GM15510 (cell line): ENCODE data around the gene ADGRB3.

ENCODE experiments used
- POLR2A ChIP-seq: IDR thresholded peaks from 3 replicates; pipeline ENCODE4 v1.6.1; 2011; ENCODE audit warnings: borderline replicate concordance; ENCODE audit not compliant: insufficient read length; ENCODE audit errors: extremely low read depth

ADGRB3 gene

GRCh38 chr6:69216127-69216526 is 581.0 kb downstream of the ADGRB3 start:
- no peak for TF ChIP-seq POLR2A

- no peak for TF ChIP-seq POLR2A
Measured at GRCh38 chr6:69217343-69217742, 582.3 kb downstream of the ADGRB3 start.

GRCh38 chr6:69220375-69220774 is 585.3 kb downstream of the ADGRB3 start:
- TF ChIP-seq POLR2A, result no peak

- no peak for TF ChIP-seq POLR2A
Measured at GRCh38 chr6:69232008-69232407, 596.9 kb downstream of the ADGRB3 start.

GRCh38 chr6:69232496-69232895 is 597.4 kb downstream of the ADGRB3 start:
- no peak for TF ChIP-seq POLR2A

GRCh38 chr6:69232911-69233448 is 597.9 kb downstream of the ADGRB3 start:
- TF ChIP-seq POLR2A, result no peak

GRCh38 chr6:69238067-69238466 is 603.0 kb downstream of the ADGRB3 start:
- TF ChIP-seq POLR2A, result no peak

- TF ChIP-seq POLR2A, result no peak
Measured at GRCh38 chr6:69246983-69247382, 611.9 kb downstream of the ADGRB3 start.

- TF ChIP-seq POLR2A, result no peak
Measured at GRCh38 chr6:69261010-69261409, 625.9 kb downstream of the ADGRB3 start.

- no peak for TF ChIP-seq POLR2A
Measured at GRCh38 chr6:69263297-69263696, 628.2 kb downstream of the ADGRB3 start.

GRCh38 chr6:69265090-69265489 is 630.0 kb downstream of the ADGRB3 start:
- no peak for TF ChIP-seq POLR2A

- no peak for TF ChIP-seq POLR2A
Measured at GRCh38 chr6:69265706-69266105, 630.6 kb downstream of the ADGRB3 start.

GRCh38 chr6:69276204-69276603 is 641.1 kb downstream of the ADGRB3 start:
- TF ChIP-seq POLR2A, result no peak

GRCh38 chr6:69279805-69280204 is 644.7 kb downstream of the ADGRB3 start:
- no peak for TF ChIP-seq POLR2A

GRCh38 chr6:69280858-69281257 is 645.8 kb downstream of the ADGRB3 start:
- no peak for TF ChIP-seq POLR2A

GRCh38 chr6:69284176-69284730 is 649.2 kb downstream of the ADGRB3 start:
- no peak for TF ChIP-seq POLR2A

GRCh38 chr6:69285054-69285453 is 650.0 kb downstream of the ADGRB3 start:
- no peak for TF ChIP-seq POLR2A
